T47D (cell line): ENCODE data around the gene LMBR1.

Source experiments
- DNase-seq, 2 experiments: peaks; one replicate each; pipeline versions ENCODE4 v3.0.0 to v3.0.0-alpha.2; 2011 to 2012; ENCODE audit warnings: low read depth in 1 of 2, low spot score in 1 of 2
- JUND ChIP-seq: IDR thresholded peaks from 2 replicates; pipeline ENCODE4 v1.6.1; 2012; ENCODE audit warnings: low read depth
- in situ Hi-C: cut with HindIII; loops from 2 replicates; pipeline ENCODE4 v1.10.0; 2016; ENCODE audit warnings: low sequenced_read_pairs, low pct_unique_long_range_greater_than_20kb

LMBR1 gene

GRCh38 chr7:156791241-156791640 lies 101.7 kb downstream of the LMBR1 start:
- in situ Hi-C loops: no loop called here
- TF ChIP-seq JUND: no peak
- DNase-seq: no peak

- in situ Hi-C loops: no loop called here
- no peak for DNase-seq
- no peak for TF ChIP-seq JUND
Observed at GRCh38 chr7:156790264-156790663, 102.7 kb downstream of the LMBR1 start.

- no peak for TF ChIP-seq JUND
- DNase-seq: no peak
- in situ Hi-C loops: no loop called here
Observed at GRCh38 chr7:156785998-156786543, 106.9 kb downstream of the LMBR1 start.

- in situ Hi-C loops: no loop called here
- no peak for DNase-seq
- TF ChIP-seq JUND: no peak
Observed at GRCh38 chr7:156783864-156784263, 109.1 kb downstream of the LMBR1 start.

- TF ChIP-seq JUND: no peak
- in situ Hi-C loops: no loop called here
- no peak for DNase-seq
Observed at GRCh38 chr7:156781972-156782371, 111.0 kb downstream of the LMBR1 start.

GRCh38 chr7:156780724-156781455 lies 112.1 kb downstream of the LMBR1 start:
- no peak for DNase-seq

GRCh38 chr7:156778668-156779067 lies 114.3 kb downstream of the LMBR1 start:
- DNase-seq: no peak
- in situ Hi-C loops: no loop called here
- TF ChIP-seq JUND: no peak

More at GRCh38 chr7:156780724-156781455, 112.1 kb downstream of the LMBR1 start:
- in situ Hi-C loops: no loop called here
- no peak for TF ChIP-seq JUND

GRCh38 chr7:156778201-156778600 lies 114.8 kb downstream of the LMBR1 start:
- no peak for TF ChIP-seq JUND
- in situ Hi-C loops: no loop called here
- DNase-seq: no peak

- no peak for TF ChIP-seq JUND
- in situ Hi-C loops: no loop called here
- DNase-seq: no peak
Observed at GRCh38 chr7:156777364-156778069, 115.5 kb downstream of the LMBR1 start.

- in situ Hi-C loops: no loop called here
- no peak for TF ChIP-seq JUND
- DNase-seq: no peak
Observed at GRCh38 chr7:156776527-156776926, 116.5 kb downstream of the LMBR1 start.

GRCh38 chr7:156773966-156774365 lies 119.0 kb downstream of the LMBR1 start:
- in situ Hi-C loops: no loop called here
- no peak for TF ChIP-seq JUND
- DNase-seq: no peak

- no peak for DNase-seq
- no peak for TF ChIP-seq JUND
- in situ Hi-C loops: no loop called here
Observed at GRCh38 chr7:156772725-156773124, 120.3 kb downstream of the LMBR1 start.

- in situ Hi-C loops: no loop called here
- no peak for TF ChIP-seq JUND
- DNase-seq: peak in 1 of 2 experiments; percentile 18
Observed at GRCh38 chr7:156768698-156769472, 124.1 kb downstream of the LMBR1 start.
